NCI-H1105 treated with DMSO at 0.1 percent for 48 hours (cell line): ENCODE results near the gene TRPM1.
A peak's percentile ranks its signal among the peaks of the same experiment; 100 is the strongest.

Experiments
- DNase-seq: peaks from one replicate; lab custom pipeline; 2025; lab: John Stamatoyannopoulos, UW

The TRPM1 gene

DNA sequence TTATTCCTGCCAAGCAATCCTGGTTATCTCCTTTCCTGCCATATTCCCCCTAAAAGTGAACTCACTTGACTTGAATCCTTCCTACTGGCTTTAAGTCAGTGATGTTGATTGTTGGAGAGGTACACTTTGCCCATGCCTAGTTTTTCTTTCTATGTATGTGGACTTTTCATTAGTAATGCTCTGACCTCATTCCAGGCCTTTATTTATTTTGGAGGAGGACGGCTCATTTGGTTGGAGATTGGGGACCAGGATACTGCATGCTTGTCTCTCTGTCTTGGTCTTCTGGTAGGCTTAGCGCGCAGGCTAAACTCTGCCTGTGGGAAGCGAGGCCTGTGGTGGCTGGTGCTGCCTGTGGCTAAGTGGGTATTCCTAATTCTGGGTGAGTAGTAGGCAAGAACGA, 81.0 kb downstream of the TRPM1 start:
- DNase-seq: no peak

DNA sequence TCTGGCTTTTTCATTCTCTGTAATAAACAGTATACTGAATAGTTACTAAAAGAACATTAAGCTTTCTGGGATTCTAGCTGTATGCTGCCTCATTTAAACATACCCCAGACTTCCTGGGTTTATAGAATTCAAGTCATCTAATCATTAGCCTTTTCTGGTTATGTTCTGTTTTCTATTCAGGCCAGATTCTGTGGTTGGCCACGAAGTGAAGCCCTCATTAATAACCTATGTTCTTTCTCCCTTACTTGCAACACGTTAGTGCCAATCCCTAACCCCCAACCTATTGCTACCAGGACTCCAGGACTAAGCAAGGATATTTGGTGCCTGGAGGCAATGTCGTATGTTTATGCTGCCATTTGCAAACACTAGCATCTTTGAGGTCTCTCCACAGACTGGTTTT, 81.5 kb downstream of the TRPM1 start:
- no peak for DNase-seq

DNA sequence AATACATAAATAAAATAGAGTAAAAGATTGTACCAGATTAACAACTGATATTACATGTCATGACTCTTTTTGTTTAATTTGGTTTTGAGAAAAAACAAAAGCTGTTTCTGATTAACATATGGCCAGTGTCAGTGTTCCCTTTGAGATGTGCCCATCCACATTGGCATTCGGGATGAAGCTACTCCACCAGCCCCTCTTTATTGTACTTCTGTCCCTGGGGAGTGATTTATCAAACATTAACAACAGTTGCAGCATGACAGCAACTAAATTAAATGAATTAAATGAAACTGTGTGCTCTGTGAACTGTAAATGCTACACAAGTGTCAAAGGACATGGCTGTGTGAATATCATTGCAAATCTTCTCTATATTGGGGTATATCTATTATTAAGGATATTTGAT, 84.2 kb downstream of the TRPM1 start:
- DNase-seq: no peak

DNA sequence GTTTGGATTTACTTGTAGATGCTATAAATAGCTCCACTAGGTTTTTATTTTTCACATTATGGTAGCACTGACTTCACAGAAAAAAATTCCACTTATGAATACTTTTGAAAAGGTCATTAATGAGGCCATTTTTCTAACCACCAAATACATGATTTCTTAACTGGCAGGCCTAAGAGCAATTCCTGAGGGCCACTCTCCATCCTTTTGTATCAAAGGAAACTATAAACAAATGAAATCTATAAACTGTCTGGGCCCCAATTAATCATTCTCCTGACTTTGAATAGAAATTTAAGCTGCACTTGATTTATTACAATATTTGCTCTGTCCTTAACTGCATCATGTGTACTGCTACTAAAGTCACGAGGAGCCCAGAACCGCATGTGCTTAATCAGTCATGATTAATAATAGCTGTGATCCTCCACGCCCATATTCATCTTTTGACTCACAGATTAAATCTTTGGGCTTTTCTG, 85.0 kb downstream of the TRPM1 start:
- no peak for DNase-seq

DNA sequence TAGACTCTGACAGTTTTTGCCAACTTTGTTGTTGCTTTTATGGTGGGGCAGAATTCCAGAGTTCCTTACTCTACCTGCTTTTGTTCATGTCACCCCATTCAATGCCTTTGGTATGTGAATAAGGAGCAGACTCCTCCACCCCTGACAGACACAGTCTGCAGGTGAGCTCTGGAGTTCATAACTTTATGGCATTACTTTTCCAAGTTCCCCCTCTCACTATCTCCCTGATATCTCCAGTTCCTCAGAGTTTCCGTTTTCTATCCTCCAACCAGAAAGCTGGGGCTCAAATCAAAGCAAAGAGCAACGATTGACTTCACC, 87.0 kb downstream of the TRPM1 start:
- DNase-seq: no peak

DNA sequence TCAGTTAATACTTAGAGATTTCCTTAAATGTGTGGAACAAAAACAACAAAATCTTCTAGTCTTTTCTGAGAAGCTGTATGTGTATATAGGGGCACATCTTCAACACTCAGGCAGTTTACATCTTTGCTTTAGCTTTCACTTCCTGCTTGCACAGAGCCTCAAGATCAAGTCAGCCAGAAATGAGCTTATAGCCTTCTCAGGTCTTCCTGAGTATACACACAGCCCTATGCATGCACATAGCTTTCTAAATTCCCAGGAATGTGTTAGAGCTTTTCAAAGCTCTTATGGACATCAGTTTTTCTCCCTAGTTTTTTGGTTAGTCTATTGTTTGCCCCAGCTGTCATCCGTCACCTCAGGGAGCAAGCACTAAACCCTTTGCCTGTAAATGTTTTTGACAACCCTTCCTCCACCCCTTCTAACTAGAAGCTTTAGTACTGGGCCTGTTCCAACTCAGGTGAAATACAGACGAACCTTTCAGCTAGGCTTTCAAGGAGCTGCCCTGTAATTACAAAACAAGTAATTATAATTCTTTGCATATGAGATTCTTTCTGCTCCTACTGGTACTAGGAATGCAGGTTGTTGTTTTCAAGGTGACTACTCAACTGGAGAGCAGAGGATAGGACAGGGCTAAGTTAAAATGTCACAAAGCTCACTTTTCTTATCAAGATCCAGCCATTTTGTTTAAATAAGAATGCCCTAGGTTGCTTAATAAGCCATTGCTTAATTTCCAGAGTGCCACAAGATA, 87.5 kb downstream of the TRPM1 start:
- DNase-seq: peak; percentile 13

DNA sequence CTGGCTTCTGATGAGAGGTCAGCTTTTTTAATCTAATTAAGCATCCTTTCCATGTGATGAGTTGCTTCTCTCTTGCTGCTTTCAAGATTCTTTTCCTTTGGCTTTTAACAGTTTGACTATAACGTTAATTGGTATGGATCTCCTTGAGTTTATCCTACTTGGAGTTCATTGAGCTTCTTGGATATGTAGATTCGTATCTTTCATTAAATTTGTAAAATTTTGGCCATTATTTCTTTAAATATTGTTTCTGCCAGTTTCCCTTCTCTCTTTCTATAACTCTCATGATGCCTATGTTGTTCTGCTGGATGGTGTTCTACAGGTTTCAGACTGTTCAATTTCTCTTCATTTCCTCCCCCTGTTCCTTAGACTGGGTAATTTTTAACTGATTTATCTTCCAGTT, 89.1 kb downstream of the TRPM1 start:
- DNase-seq: no peak

DNA sequence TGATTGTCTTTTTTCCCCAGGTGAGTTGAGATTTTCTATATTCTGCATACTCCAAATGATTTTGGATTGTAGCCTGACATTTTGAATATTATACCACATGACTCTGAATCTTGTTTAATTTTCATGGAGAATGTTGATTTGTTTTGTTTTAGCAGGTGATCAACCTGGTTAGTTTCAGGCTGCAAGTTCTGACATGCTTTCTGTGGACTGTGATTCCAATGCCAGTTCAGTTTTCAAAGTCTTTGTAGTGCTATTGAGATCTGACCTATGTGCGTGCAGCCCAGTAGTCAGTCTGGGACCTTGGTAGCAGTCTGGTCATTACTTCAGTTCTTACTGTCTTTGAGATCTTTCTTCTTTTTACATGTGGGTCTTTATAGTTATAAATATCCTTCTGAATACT, 91.5 kb downstream of the TRPM1 start:
- peak; percentile 11 for DNase-seq

DNA sequence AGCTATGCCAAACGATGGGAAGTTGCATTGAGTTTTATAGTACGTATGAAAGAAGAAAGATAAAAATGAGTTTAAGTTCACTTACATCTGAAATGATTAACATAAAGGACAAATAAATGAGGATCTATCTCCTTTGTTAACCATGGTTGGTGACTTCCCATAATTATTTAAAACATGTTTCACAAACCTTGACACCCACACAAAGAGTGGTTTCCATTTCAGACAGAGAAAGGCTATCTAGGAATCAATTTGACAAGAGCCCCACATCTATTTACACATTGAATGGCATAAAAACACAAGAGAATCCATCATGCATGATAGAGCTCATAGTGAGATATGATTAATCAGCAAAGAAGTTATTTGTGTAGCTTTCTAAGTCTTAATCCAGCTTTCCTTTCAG, 95.9 kb downstream of the TRPM1 start:
- no peak for DNase-seq

DNA sequence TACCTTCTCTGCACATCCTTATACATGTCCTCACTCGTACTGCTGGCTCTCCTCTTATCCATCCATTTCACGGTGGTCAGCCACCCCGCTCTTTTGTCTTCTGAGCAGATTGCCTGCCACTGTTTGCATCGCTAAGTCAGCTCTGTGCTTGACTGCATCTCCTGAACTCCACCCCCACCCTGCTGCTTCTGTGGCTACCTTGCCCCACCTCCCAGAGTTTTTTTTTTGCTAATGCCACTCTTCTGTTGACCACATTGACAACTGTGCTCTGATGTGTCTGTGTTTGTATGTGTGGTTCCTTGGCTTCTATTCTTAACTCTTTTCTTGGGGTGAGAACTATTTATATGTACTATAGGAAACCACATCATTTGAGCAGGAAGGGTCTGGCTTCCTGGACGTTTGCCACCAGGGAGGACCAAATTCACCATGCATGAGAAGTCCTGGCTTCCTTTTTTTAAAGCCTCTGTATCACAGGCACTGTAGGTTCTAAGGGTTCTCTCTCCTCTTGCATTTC, 97.2 kb downstream of the TRPM1 start:
- no peak for DNase-seq

DNA sequence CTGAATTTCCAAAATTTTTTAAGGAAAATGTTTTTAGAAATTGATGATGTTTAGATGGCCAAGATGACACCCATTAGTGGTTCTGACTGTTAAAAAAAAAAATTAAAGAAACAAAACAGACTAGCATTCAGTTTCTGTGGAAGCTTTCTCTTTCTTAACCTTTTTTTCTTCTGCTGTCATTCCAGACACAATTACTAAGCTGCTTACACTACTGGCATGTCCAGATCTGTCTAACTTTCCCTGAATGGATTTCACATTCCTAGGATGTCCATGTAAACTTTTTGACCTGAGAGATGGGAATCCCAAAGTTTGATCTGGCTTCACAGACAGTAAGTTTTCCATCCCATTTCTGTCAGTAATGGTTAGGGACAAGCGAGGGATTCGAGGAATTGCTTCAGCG, 99.8 kb downstream of the TRPM1 start:
- DNase-seq: no peak

DNA sequence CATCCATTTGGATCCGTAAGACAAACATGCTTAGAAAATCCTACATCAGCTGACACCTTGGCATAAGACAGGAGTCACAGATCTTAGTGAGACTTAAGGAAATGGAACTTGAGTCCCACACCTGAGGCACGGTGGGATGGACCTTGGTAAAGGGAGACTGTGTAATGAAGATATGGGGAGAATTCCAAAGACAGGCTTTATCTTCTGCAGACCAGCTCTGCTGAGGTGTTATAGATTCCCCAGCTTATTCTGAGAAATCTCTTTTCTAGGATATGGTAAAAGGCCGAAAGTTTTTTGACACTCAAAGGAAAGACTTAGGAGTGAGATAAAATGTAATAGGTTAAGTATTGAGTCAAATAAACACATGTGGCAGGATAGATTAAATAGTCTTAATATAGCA, 101.8 kb downstream of the TRPM1 start:
- DNase-seq: no peak

DNA sequence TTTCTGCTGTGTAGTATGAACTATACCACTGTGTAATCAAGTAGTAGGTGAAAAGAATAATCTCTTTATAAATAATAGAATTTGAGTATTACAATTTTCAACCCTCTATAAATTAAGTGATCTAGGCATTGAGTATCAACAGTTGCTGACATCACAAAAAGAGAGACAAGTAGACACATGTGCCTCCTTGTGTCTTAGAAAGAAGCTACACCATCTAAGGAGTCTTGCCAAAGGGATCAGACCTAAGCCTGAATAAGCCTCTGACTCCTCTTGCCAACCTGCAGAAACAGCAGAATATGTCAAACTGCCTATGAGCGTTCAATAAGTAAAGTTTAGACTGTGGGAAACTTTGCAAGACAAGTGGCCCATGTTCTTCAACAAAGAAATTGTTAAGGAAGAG, 104.3 kb downstream of the TRPM1 start:
- no peak for DNase-seq

DNA sequence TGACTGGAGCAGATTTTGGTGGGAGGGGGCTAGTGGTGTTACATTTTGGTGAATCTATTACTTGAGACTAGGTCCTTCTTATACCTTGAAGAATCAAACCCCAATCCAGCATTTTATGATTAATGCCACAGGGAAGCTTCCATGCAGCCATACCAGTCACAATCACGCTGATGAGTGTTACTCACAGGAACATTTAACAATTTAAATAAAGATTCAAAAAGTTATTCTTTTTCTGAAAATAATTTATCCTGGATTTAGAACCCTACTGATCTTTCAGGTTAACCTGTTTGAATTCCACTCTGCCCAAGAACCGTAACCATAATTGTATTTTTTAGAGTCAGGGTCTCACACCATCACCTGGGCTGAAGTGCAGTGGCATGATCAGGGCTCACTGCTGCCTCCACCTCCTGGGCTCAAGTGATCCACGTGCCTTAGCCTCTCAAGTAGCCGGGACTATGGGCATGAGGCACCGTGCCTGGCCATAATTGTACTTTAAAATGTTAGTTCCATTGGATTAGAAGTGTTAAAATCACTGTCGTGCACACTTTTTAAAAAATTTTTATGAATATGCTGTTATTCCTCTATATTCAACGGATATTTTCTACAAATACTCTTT, 109.2 kb downstream of the TRPM1 start:
- DNase-seq: no peak

DNA sequence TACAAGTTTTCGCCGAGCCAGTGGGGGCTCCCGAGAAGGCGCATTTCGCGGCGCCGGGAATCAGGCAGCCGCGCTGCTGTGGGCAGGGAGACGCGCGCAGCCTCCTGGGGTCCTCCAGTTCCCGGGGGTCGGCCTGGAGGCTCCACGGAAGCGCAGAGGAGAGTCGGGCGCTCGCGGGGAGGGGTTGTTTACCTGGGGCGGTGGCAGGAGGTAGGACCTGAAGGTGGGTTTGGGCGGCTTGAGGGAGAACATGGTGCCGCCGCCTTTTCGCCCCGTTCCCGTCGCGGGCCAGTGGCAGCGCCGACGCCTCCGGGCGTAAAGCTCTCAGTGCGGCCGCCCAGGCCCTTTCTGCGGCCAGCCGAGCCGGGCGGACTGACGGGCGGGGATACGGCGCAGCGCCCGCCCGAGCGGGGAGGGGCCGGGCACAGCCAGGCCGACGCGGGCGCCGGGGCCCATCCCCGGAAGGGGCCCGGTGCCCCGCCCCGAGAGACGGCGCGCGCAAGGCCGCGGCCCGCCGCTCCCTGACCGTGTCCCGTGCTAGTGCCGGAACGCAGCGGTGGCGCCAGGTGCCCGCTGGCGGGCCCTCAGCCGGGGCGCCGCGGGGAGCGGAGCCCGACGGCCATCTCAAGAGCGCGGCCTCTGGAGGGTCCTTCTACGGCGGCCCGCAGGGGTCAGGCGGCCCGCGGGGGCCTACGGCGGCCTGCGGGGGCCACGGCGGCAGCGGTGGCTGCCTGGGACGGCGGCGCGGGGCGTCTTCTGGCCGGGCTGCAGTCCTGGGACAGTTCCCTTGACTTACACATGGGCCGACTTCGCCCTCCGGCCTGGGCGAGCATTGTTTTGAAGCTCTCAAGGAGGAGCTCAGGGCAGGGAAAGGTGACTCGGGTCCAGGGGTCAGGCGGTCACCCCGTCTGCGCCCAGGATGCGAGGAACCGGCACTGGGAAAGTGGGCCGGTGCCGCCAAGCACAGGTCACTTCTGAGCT, 110.0 kb downstream of the TRPM1 start, which contains the start of gene MTMR10:
TSS of gene MTMR10 (minus strand) at position 374 of the 981 bp plus-strand sequence. CDS start at position 252, 122 bp downstream.
- DNase-seq: peak; percentile 51

DNA sequence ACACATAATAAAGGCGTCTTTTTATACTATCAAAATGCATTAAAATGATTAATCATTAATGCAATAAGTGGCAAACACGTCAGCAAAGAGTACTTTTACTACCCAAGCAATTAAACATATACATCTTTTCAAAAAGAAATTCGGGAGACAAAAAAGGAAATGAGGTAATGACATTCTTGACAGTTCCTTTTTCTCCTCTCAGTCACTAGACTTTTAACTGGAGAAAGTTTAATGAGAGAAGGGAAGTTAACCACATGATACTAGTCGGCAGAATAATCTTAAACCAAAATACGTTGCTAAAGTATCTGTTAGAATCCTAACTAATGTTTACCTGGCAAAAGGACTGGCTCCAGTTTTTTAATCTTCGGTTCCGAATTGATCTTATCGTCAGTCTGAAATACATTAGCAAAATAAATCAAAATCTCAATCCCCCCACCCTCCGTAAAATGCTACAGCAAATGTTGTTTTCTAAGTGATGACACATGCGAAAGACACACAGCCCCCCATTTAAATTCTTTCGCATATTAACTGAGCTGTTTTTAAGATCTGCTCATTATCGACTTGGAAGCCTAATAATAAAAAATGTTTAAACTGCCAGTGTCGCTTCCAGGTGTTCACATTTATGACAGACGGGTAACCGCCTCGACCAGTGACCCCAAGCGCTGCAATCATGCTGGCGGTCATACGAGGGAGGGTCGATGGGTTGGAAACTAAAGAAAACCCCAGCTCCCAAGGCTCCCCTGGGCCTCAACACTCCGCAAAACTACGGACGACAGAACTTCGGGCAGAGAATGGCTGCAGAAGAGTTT, 110.9 kb downstream of the TRPM1 start:
- DNase-seq: no peak

DNA sequence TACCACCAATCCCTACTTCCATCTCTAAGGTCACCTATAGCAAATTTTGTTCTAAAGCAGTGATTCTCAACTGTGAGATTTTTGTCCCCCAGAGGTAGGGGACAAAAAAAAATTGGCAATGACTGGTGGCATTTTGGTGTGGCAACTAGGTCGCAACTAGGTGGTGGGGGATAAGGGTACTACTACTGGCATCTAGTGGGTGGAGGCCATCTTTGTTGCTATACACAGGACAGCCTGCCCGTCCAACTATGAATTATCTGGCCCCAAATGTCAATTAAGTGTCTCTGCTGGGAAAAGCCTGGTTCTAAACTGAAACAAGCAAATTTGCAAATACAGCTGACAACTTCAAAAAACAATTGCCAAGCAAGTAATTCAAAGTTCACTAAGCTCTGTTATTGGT, 111.5 kb downstream of the TRPM1 start:
- DNase-seq: no peak

DNA sequence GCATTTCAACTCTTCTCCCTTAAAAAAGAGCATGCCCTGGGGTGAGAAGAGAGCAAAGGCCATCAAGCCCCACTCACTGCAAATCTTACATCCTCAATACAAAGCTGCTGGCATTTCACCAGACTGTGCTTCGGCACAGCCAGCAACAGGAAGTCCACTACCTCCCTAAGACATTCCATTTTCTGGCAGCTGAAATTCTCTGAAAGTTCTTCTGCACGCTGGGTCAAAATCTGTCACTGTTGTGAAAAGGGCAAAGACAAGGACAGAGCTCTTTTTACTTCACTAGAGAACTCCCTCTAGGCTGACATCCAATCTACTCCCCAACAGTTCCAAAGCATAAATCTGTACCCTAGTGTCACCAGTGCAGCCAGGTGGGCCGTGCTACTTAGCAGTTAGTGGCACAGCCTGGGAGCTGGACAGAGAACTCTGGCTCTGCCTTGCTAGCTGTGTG, 116.4 kb downstream of the TRPM1 start:
- DNase-seq: no peak

DNA sequence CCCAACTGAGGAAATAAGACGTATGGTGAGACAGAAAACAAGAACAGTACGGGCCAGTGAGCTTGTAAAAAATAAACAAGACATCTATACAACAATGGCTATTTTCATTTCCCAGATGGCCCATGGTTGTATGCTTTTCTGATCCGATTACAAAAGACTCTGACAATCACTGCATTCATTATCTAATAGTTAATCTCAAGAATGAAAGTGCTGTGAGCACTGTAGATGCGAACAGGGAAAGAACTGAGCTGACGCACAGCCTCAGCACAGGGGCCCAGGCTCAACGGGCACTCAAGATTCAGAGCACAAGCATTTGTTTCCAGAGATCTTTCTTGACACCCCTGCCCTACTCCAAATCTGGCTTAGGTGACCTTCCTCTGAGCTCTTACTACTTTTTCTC, 117.0 kb downstream of the TRPM1 start:
- DNase-seq: no peak

DNA sequence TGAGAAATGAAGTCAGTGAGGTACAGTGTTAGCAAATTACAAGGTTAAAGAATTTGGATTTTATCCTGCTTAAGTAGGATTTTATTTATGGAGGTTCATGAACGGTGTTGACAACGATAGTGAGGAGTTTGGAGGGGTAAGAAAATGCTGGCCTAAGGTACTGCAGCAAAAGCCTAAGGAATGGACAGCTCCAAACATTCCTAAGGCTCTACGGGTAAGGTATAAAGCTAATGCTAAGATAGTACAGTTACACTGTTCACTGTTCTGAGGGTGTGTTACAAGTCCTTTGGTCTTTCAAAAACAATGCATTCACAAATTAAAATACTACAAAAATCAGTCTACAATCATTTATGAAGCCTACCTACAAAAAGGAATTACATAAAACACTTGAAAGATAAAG, 117.4 kb downstream of the TRPM1 start:
- DNase-seq: no peak

DNA sequence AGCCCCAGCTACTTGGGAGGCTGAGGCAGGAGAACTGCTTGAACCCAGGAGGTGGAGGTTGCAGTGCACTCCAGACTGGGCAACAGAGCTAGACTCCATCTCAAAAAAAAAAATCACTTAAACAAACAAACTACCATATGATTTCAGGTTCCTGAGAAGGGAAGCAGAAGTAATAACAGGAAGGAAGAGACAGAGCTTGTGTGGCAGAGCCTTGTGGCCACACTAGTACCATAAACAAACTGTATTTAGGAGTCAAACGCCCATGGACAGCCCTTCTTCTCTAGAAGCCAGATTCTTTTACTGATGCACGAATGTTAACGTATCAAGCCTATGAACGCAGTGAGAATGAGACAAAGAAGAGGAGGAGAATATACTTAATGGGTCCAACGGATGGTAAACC, 122.1 kb downstream of the TRPM1 start:
- no peak for DNase-seq

DNA sequence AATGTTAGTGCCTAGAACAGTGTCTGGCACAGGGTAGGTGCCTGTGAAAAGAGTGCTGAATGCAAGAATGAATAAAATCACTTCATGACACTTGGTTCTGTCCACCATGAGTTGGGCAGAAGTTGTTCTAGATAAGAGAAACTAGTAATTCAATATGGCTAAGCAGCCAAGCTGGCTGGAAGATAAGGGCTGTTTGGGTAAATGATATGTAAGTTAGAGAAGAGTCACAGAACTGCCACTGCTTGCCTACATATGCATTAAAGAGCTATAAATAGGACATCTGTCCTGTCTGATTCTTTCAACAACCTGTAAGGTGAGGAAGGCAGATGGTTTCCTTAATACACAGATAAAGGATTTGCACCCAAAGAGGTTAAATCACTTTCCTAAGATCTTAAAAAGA, 123.2 kb downstream of the TRPM1 start:
- DNase-seq: no peak
